ENCODE measurements around the gene TRIOBP. TPM values are rescaled to one million over a fixed set of nuclear protein-coding genes. Genes with fewer than 3 reads are reported as not detected.

The TRIOBP gene
- total and polyA plus RNA-seq, 3 experiments from 2014 or later, result 13.6 to 26.7 (median 26.1) TPM

DNA sequence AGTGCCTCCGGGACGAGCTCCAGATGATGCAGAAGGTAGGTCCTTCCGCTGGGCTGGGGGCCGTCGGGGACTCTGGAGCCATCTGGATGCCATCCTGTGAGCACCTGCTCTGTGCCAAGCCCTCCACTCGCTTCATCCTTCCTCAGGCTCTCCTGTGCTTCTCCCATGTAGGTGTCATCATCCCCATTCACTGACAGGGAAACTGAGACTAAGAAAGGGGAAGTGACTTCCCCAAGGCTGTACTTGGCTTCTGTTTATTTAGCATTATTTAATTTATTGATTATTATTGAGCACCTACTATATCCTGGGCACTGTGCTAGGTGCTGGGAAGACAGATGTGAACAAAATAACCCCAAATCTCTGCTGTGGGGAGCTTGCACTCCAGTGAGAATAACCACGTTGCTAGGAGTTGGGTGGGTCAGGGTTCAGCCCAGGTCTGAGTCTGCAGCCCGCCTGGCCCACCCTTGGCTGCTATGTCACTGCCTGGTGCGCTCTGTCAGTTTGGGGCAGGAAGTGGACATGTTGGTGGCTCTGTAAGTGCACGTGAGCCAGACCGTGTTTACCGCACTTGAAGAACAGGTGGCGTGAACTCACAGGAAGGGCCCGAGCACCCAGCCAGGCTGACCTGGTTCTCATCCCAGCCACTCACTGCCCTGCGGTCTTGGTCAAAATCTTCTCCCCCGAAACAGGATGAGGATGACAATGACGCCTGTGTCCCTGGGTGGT, 75.0 kb downstream of the TRIOBP start:
- no peak for DNase-seq
- Mint-ChIP-seq H3K4me1 (no peaks in the 10 kb centered on the region), H3K36me3 (peaks cover 0 to 41% (median 4%) of the 10 kb centered on the region in 3 donors), H3K27me3 (no peaks in the 10 kb centered on the region), H3K4me3 (no peak overlapping the region), H3K9me3 (no peaks in the 10 kb centered on the region), H3K27ac (no peak overlapping the region)
- H3K27ac ChIP-seq (ENCODE audit: low read depth, low read length), result no peak overlapping the region
- H3K4me3 ChIP-seq (ENCODE audit: low read length), result no peak overlapping the region
- H3K27me3 ChIP-seq (ENCODE audit: insufficient read depth, low read length, poor library complexity, severe bottlenecking), result no peaks in the 10 kb centered on the region
- no peaks in the 10 kb centered on the region for H3K9me3 ChIP-seq (ENCODE audit: low read length)
- CTCF ChIA-PET, result no interaction called here
- peaks cover 6% of the 10 kb centered on the region for H3K36me3 ChIP-seq (ENCODE audit: insufficient read depth, low read length)
- no peaks in the 10 kb centered on the region for H3K4me1 ChIP-seq (ENCODE audit: insufficient read depth, low read length)
- POLR2A ChIA-PET, result no interaction called here

DNA sequence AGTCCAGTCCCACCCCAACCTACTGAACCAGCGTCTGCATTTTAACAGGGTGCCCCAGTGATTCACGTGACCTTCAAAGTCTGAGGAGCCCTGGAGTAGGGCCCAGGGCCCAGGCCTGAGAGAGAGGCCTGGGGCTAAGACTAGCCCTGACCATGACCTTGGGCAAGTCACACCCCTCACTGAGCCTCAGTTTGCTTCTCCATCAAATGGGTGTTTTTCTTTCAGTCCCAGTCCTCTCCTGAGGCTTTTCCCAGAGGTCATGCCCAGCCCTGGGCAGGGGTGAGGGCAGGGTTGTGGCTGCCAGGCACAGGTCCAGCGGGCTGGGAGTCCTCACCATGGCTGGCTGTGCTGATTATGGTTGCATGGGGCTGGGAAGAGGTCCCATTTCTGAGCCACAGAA, 77.9 kb downstream of the TRIOBP start:
- CTCF ChIA-PET, result no interaction called here
- no peaks in the 10 kb centered on the region for H3K4me1 Mint-ChIP-seq
- no peak overlapping the region for H3K27ac Mint-ChIP-seq
- Histone ChIP-seq H3K27me3 (ENCODE audit: insufficient read depth, low read length, poor library complexity, severe bottlenecking) (no peaks in the 10 kb centered on the region), H3K36me3 (ENCODE audit: insufficient read depth, low read length) (no peaks in the 10 kb centered on the region), H3K4me3 (ENCODE audit: low read length) (no peak overlapping the region), H3K27ac (ENCODE audit: low read depth, low read length) (no peak overlapping the region), H3K9me3 (ENCODE audit: low read length) (no peaks in the 10 kb centered on the region), H3K4me1 (ENCODE audit: insufficient read depth, low read length) (no peaks in the 10 kb centered on the region)
- no peak for DNase-seq
- peaks cover 0 to 30% (median 4%) of the 10 kb centered on the region in 3 donors for H3K36me3 Mint-ChIP-seq
- no peak overlapping the region for H3K4me3 Mint-ChIP-seq
- no peaks in the 10 kb centered on the region for H3K9me3 Mint-ChIP-seq
- POLR2A ChIA-PET, result no interaction called here
- no peaks in the 10 kb centered on the region for H3K27me3 Mint-ChIP-seq

DNA sequence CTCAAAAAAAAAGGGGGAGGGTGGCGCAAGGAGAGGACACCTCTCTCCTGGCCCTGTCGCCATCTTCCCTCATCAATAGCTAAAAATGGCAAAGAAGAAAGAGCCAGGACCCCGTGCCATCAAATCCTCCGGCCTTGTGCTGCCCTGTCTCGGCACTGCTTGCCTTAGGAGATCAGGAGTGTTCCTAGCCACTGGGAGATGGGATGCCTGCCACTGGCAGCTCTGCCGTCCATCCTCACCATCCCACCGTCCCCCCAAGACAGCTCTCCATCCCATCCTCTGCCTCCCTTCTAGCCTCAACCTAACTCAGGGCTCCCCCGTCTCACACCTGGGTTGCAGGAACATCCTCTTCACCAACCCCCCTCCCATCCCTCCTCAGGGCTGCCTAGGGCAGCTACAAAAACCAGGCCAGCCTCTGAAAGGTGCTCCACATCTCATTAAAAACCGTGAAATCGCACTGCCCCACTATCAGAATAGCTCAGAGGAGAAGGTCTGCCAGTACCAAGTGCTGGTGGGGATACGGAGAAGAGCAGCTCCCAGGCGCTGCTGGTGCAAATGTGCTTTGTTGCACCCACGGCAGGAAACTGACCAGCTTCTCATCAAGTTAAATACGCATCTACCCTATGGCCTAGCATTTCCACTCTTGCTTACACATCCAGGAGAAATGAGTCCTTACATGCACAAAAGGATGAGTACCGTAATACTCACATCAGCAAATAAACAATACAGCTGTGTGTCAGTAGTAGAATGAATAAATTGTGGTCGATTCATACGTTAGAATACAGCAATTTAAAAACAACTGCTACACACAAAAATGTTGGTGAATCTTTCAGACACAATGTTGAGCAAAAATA, 79.2 kb downstream of the TRIOBP start:
- CTCF ChIA-PET, result no interaction called here
- no peaks in the 10 kb centered on the region for H3K27me3 Mint-ChIP-seq
- no peaks in the 10 kb centered on the region for H3K36me3 ChIP-seq (ENCODE audit: insufficient read depth, low read length)
- no peaks in the 10 kb centered on the region for H3K4me1 Mint-ChIP-seq
- no peak overlapping the region for H3K4me3 Mint-ChIP-seq
- POLR2A ChIA-PET, result interaction anchor here (0.7 kb wide), 1 partner anchor 290 kb away, joined by 4 read pairs; no protein-coding TSS in a partner anchor
- no peaks in the 10 kb centered on the region for H3K27me3 ChIP-seq (ENCODE audit: insufficient read depth, low read length, poor library complexity, severe bottlenecking)
- H3K36me3 Mint-ChIP-seq, result peaks cover 0 to 27% (median 4%) of the 10 kb centered on the region in 3 donors
- no peaks in the 10 kb centered on the region for H3K4me1 ChIP-seq (ENCODE audit: insufficient read depth, low read length)
- no peaks in the 10 kb centered on the region for H3K9me3 Mint-ChIP-seq
- no peak overlapping the region for H3K27ac ChIP-seq (ENCODE audit: low read depth, low read length)
- peak overlapping the region in 2 of 8 donors; percentile 60 to 75 for H3K27ac Mint-ChIP-seq
- no peak overlapping the region for H3K4me3 ChIP-seq (ENCODE audit: low read length)
- no peak for DNase-seq
- no peaks in the 10 kb centered on the region for H3K9me3 ChIP-seq (ENCODE audit: low read length)

DNA sequence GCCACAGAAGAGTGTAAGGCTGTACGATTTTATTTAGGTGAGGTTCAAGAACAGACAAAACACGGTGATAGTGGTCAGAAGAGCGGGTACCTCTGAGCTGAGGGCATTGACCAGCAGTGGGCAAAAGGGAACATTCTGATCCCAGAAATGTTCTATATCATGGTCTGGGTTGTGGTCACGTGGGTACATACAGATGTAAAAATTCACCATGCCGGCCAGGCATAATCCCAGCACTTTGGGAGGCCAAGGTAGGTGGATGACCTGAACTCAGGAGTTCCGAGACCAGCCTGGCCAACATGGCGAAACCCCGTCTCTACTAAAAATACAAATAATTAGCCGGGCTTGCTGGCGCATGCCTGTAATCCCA, 79.8 kb downstream of the TRIOBP start:
- Histone ChIP-seq H3K27ac (ENCODE audit: low read depth, low read length) (no peak overlapping the region), H3K36me3 (ENCODE audit: insufficient read depth, low read length) (no peaks in the 10 kb centered on the region), H3K4me3 (ENCODE audit: low read length) (no peak overlapping the region), H3K4me1 (ENCODE audit: insufficient read depth, low read length) (no peaks in the 10 kb centered on the region), H3K9me3 (ENCODE audit: low read length) (no peaks in the 10 kb centered on the region), H3K27me3 (ENCODE audit: insufficient read depth, low read length, poor library complexity, severe bottlenecking) (no peaks in the 10 kb centered on the region)
- no peaks in the 10 kb centered on the region for H3K27me3 Mint-ChIP-seq
- ChIA-PET POLR2A (interaction anchor here (0.7 kb wide), 1 partner anchor 291 kb away, joined by 4 read pairs; no protein-coding TSS in a partner anchor), CTCF (no interaction called here)
- no peaks in the 10 kb centered on the region for H3K4me1 Mint-ChIP-seq
- H3K27ac Mint-ChIP-seq, result peak overlapping the region in 2 of 8 donors; percentile 38 to 75
- no peak overlapping the region for H3K4me3 Mint-ChIP-seq
- no peaks in the 10 kb centered on the region for H3K9me3 Mint-ChIP-seq
- DNase-seq, result no peak
- H3K36me3 Mint-ChIP-seq, result peaks cover 0 to 22% (median 4%) of the 10 kb centered on the region in 3 donors

DNA sequence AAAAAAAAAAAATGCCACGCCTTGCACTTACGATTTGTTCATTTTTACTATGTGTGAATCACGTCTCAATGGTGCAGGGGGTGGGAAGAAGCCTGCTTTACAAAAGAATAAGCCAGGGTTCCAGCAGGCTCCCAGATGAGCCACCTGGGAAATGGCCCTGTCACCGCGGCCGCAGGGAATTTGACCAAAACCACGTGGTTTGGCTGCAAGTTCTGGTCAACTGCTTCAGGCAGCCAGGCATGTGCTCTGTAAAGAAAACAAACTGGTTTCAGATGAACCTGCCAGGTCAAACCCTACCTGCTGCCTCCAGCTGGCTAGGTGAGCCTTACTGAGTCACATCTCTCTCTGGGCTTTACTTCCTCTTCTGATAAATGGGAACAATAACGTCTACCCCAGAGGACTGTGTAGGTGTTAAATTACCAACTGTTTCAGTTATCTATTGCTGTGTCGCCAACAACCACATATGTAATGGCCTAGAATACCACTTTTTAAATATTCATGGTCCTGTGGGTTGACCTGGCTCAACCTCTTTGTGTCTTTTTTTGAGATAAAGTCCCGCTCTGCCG, 80.4 kb downstream of the TRIOBP start:
- no peaks in the 10 kb centered on the region for H3K4me1 Mint-ChIP-seq
- peaks cover 0 to 2% of the 10 kb centered on the region in 2 donors for H3K27me3 Mint-ChIP-seq
- POLR2A ChIA-PET, result interaction anchor here (0.7 kb wide), 1 partner anchor 292 kb away, joined by 4 read pairs; no protein-coding TSS in a partner anchor
- CTCF ChIA-PET, result no interaction called here
- no peak overlapping the region for H3K4me3 ChIP-seq (ENCODE audit: low read length)
- H3K4me3 Mint-ChIP-seq, result no peak overlapping the region
- H3K4me1 ChIP-seq (ENCODE audit: insufficient read depth, low read length), result no peaks in the 10 kb centered on the region
- no peaks in the 10 kb centered on the region for H3K9me3 Mint-ChIP-seq
- peaks cover 0 to 18% (median 4%) of the 10 kb centered on the region in 3 donors for H3K36me3 Mint-ChIP-seq
- H3K36me3 ChIP-seq (ENCODE audit: insufficient read depth, low read length), result no peaks in the 10 kb centered on the region
- H3K27me3 ChIP-seq (ENCODE audit: insufficient read depth, low read length, poor library complexity, severe bottlenecking), result no peaks in the 10 kb centered on the region
- no peak overlapping the region for H3K27ac Mint-ChIP-seq
- no peaks in the 10 kb centered on the region for H3K9me3 ChIP-seq (ENCODE audit: low read length)
- no peak overlapping the region for H3K27ac ChIP-seq (ENCODE audit: low read depth, low read length)
- no peak for DNase-seq

DNA sequence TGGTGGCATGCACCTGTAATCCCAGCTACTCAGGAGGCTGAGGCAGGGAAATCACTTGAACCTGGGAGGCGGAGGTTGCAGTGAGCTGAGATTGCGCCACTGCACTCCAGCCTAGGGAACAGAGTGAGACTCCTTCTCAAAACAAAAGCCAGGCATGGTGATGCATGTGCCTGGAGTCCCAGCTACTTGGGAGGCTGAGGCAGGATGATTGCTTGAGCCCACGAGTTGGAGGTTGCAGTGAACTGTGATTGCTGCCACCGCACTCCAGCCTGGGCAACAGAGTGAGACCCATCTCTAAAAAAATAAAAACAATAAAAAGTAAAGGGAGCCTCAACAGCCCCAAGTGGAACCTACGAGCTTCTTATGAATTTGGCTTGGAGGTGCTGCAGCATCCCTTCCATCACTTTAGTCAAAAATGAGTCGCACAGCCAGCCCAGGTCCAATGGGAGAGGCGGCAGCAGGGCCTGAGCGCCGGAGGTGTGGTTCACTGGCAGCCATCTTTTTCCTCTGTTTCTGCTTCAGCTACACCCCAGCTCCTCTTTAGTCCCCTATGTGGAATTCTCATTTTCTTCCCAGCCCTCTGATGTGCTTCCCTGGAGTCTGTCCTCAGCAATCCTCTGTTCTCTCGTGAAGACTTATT, 81.6 kb downstream of the TRIOBP start:
- ChIA-PET CTCF (no interaction called here), POLR2A (no interaction called here)
- no peak overlapping the region for H3K27ac ChIP-seq (ENCODE audit: low read depth, low read length)
- no peaks in the 10 kb centered on the region for H3K4me1 ChIP-seq (ENCODE audit: insufficient read depth, low read length)
- Mint-ChIP-seq H3K36me3 (peaks cover 0 to 5% (median 2%) of the 10 kb centered on the region in 3 donors), H3K4me3 (no peak overlapping the region), H3K4me1 (no peaks in the 10 kb centered on the region), H3K9me3 (no peaks in the 10 kb centered on the region), H3K27ac (no peak overlapping the region), H3K27me3 (peaks cover 0 to 2% of the 10 kb centered on the region in 2 donors)
- H3K36me3 ChIP-seq (ENCODE audit: insufficient read depth, low read length), result no peaks in the 10 kb centered on the region
- no peaks in the 10 kb centered on the region for H3K27me3 ChIP-seq (ENCODE audit: insufficient read depth, low read length, poor library complexity, severe bottlenecking)
- no peak overlapping the region for H3K4me3 ChIP-seq (ENCODE audit: low read length)
- DNase-seq, result no peak
- H3K9me3 ChIP-seq (ENCODE audit: low read length), result no peaks in the 10 kb centered on the region

DNA sequence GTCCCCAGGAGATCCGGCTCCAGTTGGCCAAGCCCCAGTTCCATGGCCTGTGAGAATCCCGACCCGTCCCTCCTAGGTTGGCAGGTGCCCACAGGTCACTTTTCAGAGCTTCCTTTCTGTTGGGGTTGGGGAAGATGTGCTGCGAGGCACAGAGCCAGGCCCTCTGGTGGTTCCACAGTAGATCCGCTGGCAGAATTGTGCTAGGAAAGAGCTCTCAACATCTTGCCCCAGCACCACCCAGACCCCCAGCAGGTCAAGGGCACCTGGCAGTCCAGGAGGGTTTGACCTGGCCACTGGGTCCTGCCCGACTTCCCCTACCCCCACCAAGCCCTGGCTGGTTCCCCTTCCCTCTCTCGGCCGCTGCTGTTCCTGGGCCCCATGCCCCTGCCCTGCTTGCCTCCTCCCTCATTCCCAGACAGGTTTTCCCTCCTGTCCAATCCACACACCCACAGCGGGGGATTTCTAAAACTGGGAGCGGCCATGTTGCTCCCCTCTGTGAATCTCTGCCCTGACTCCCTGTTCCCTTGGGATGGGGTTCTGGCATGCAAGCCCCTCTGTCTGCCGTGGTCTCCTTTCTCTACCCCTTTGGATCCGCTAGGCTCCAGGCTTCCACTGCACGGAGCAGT, 84.7 kb downstream of the TRIOBP start:
- Histone ChIP-seq H3K27me3 (ENCODE audit: insufficient read depth, low read length, poor library complexity, severe bottlenecking) (no peaks in the 10 kb centered on the region), H3K9me3 (ENCODE audit: low read length) (no peaks in the 10 kb centered on the region), H3K27ac (ENCODE audit: low read depth, low read length) (no peak overlapping the region), H3K36me3 (ENCODE audit: insufficient read depth, low read length) (no peaks in the 10 kb centered on the region), H3K4me1 (ENCODE audit: insufficient read depth, low read length) (no peaks in the 10 kb centered on the region), H3K4me3 (ENCODE audit: low read length) (no peak overlapping the region)
- CTCF ChIA-PET, result no interaction called here
- Mint-ChIP-seq H3K4me1 (no peaks in the 10 kb centered on the region), H3K36me3 (no peaks in the 10 kb centered on the region), H3K4me3 (peak overlapping the region in 1 of 7 donors; percentile 44), H3K9me3 (no peaks in the 10 kb centered on the region), H3K27me3 (peaks cover 7 to 8% of the 10 kb centered on the region in 2 donors), H3K27ac (no peak overlapping the region)
- no peak for DNase-seq
- POLR2A ChIA-PET, result no interaction called here

Data from CD8-positive, alpha-beta memory T cell (primary cell).